Caco-2 (cell line): ENCODE measurements around the gene KLHL29. TPM values are rescaled to one million over a fixed set of nuclear protein-coding genes. Genes with fewer than 3 reads are reported as not detected.

ENCODE experiments used
- BruUV-seq: library from RNA; stranded (reverse); fragments of 400-500 nt; replicated peaks from 2 replicates; lab custom pipeline; 2021; lab: Mats Ljungman, UMichigan
- CTCF ChIA-PET: fragments of 300-600 bp; sonication (Branson Sonifier 250); formaldehyde crosslinking; loops from one replicate; lab custom pipeline; 2022; ENCODE audit warnings: antibody characterized with exemption; lab: Charles Lee
- POLR2A ChIA-PET: fragments of 300-600 bp; sonication (Branson Sonifier 250); formaldehyde crosslinking; loops from one replicate; lab custom pipeline; 2022; ENCODE audit warnings: antibody characterized with exemption; lab: Charles Lee
- DNase-seq, 2 experiments: peaks; one replicate each; pipeline versions ENCODE4 v3.0.0 to v3.0.0-alpha.2; 2020 to 2022
- H3K27me3 ChIP-seq: replicated peaks from 2 replicates; pipeline ENCODE4 v1.6.0; 2011; ENCODE audit warnings: low read length; ENCODE audit not compliant: control insufficient read depth, insufficient read depth
- H3K36me3 ChIP-seq: 2 replicates; pipeline ENCODE4 v1.5.1; 2011; ENCODE audit warnings: low read length; ENCODE audit not compliant: control insufficient read depth, insufficient read depth
- H3K4me1 ChIP-seq: fragments of 250-450 bp; sonication (Bioruptor Pico); 2 replicates; pipeline ENCODE4 v1.5.1; 2020; ENCODE audit warnings: mild to moderate bottlenecking
- H3K4me3 ChIP-seq: 2 replicates; pipeline ENCODE4 v1.5.1; 2011; ENCODE audit warnings: low read depth, mild to moderate bottlenecking, control low read depth, low read length
- H3K9me3 ChIP-seq: fragments of 250-450 bp; sonication (Bioruptor Pico); 2 replicates; pipeline ENCODE4 v1.5.1; 2020; ENCODE audit warnings: mild to moderate bottlenecking, moderate library complexity
- H3K27ac Mint-ChIP-seq: one replicate; pipeline ENCODE4 v1.8.0; 2022; ENCODE audit warnings: mixed read lengths; ENCODE audit not compliant: unreplicated experiment
- H3K27me3 Mint-ChIP-seq: one replicate; pipeline ENCODE4 v1.8.0; 2022; ENCODE audit warnings: mixed read lengths; ENCODE audit not compliant: insufficient read depth, unreplicated experiment
- H3K36me3 Mint-ChIP-seq: one replicate; pipeline ENCODE4 v1.8.0; 2022; ENCODE audit warnings: mild to moderate bottlenecking, mixed read lengths; ENCODE audit not compliant: insufficient read depth, unreplicated experiment
- H3K4me1 Mint-ChIP-seq: one replicate; pipeline ENCODE4 v1.8.0; 2022; ENCODE audit warnings: low read depth, mixed read lengths; ENCODE audit not compliant: unreplicated experiment
- H3K4me3 Mint-ChIP-seq: one replicate; pipeline ENCODE4 v1.8.0; 2022; ENCODE audit warnings: mild to moderate bottlenecking, moderate library complexity, mixed read lengths; ENCODE audit not compliant: unreplicated experiment
- H3K9me3 Mint-ChIP-seq: one replicate; pipeline ENCODE4 v1.8.0; 2022; ENCODE audit warnings: mixed read lengths; ENCODE audit not compliant: unreplicated experiment
- intact Hi-C: fragments of 100-400 bp; cut with micrococcal nuclease; formaldehyde crosslinking; loops from one replicate; pipeline ENCODE4 v1.10.0; 2022; ENCODE audit not compliant: unreplicated experiment
- total RNA-seq: library from RNA; stranded (reverse); gene quantifications from 2 replicates; pipeline ENCODE4 v1.2.3, GENCODE V29; 2022
- TF ChIP-seq, protein P1 (sequence below), 2 experiments: fragments of 200-600 bp in 1 of 2; IDR thresholded peaks; 1 replicate in 1 of 2; 2 replicates in 1 of 2; pipeline versions ENCODE4 v1.5.1 to v1.8.0; 2011 to 2022; ENCODE audit warnings: antibody characterized with exemption in 1 of 2, control low read depth in 1 of 2, inconsistent platforms in 1 of 2, low read depth in 1 of 2, low read length in 1 of 2, mild to moderate bottlenecking in 1 of 2, moderate library complexity in 1 of 2; ENCODE audit not compliant: insufficient read depth in 1 of 2, severe bottlenecking in 1 of 2, unreplicated experiment in 1 of 2

KLHL29 gene
- total RNA-seq, 1 experiment from 2014 or later, result 0.61 TPM

DNA sequence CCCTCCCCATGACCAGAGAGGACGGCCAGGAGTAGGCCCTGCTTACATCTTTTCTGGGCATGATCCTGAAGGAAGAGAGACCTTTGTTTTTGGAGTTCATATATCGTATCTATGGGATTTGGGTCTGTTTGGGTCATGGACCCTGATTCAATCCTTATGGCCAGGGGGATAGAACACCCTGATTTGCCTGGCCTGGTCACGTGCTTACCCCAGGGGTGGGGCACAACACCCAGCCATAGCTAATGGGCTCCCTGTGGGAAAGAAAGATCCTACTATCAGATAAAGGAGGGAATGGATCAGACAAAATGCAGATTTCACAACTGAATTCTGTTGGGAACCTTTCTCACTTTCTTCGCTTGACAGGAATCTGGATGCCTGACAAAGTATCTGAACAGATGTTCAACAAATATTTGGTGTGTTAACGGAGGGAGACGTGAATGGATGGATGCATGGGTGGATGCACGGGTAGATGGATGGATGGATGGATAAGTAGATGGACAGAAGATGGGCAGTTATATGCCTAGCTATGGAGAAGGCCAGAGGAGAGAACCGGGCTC, 155.9 kb downstream of the KLHL29 start:
- no peak overlapping the region for H3K4me3 ChIP-seq
- no peaks in the 10 kb centered on the region for H3K4me1 ChIP-seq
- peaks cover 16% of the 10 kb centered on the region for H3K27me3 Mint-ChIP-seq
- H3K36me3 Mint-ChIP-seq, result no peaks in the 10 kb centered on the region
- H3K27ac Mint-ChIP-seq, result no peak overlapping the region
- DNase-seq, result no peak
- no peaks in the 10 kb centered on the region for H3K4me1 Mint-ChIP-seq
- no TSS peak for BruUV-seq
- ChIA-PET POLR2A (no interaction called here), CTCF (no interaction called here)
- TF ChIP-seq, protein P1, sequence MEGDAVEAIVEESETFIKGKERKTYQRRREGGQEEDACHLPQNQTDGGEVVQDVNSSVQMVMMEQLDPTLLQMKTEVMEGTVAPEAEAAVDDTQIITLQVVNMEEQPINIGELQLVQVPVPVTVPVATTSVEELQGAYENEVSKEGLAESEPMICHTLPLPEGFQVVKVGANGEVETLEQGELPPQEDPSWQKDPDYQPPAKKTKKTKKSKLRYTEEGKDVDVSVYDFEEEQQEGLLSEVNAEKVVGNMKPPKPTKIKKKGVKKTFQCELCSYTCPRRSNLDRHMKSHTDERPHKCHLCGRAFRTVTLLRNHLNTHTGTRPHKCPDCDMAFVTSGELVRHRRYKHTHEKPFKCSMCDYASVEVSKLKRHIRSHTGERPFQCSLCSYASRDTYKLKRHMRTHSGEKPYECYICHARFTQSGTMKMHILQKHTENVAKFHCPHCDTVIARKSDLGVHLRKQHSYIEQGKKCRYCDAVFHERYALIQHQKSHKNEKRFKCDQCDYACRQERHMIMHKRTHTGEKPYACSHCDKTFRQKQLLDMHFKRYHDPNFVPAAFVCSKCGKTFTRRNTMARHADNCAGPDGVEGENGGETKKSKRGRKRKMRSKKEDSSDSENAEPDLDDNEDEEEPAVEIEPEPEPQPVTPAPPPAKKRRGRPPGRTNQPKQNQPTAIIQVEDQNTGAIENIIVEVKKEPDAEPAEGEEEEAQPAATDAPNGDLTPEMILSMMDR (IDR thresholded peaks at IDR 0.05; ENCODE audit: insufficient read depth in 1 of 2, low read depth in 1 of 2, low read length in 1 of 2, severe bottlenecking in 1 of 2, unreplicated experiment in 1 of 2), result no peak
- no peaks in the 10 kb centered on the region for H3K9me3 Mint-ChIP-seq
- no peaks in the 10 kb centered on the region for H3K9me3 ChIP-seq
- H3K36me3 ChIP-seq, result no peaks in the 10 kb centered on the region
- no peaks in the 10 kb centered on the region for H3K27me3 ChIP-seq
- intact Hi-C loops, result no loop called here
- no peak overlapping the region for H3K4me3 Mint-ChIP-seq

DNA sequence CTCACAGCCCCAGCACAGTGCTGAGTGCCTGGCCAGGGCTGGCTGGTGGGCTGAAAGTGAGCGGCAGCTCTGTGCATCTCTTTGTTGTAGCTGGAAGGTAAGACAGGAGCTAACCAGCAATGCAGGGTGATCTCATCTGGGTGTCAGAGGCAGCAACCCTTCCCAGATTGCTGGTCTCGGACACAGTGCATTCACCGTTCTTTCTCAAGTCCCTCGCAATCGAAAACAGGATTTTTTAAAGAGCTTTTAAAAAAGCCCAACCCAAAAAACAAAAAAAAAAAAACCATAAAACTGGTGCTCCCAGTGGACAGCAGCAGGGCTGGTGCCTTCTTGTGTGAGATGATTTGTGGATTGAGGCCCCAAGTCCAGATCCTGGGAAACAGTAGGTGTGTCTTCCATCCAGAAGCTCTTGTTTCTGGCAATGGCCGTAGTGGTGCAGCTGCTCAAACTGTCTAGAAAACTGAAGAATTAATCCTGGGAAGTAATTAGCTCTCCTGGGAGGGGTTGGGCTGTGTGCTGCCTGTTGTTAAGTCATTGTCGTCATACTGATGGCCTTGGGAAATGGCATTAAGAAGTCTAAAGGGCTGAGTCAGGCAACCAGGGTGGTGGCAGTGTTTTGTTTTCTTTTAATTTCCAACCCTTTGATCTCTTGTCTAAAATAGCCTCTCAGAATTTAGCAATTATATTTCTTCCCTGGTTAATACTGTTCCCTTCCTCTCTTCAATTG, 156.7 kb downstream of the KLHL29 start:
- H3K27me3 Mint-ChIP-seq, result peaks cover 19% of the 10 kb centered on the region
- Histone ChIP-seq H3K9me3 (no peaks in the 10 kb centered on the region), H3K4me3 (no peak overlapping the region), H3K36me3 (no peaks in the 10 kb centered on the region), H3K27me3 (no peaks in the 10 kb centered on the region), H3K4me1 (no peaks in the 10 kb centered on the region)
- no peak overlapping the region for H3K27ac Mint-ChIP-seq
- TF ChIP-seq, protein P1 (IDR thresholded peaks at IDR 0.05; ENCODE audit: insufficient read depth in 1 of 2, low read depth in 1 of 2, low read length in 1 of 2, severe bottlenecking in 1 of 2, unreplicated experiment in 1 of 2), result no peak
- no peak for DNase-seq
- ChIA-PET CTCF (no interaction called here), POLR2A (no interaction called here)
- H3K4me1 Mint-ChIP-seq, result no peaks in the 10 kb centered on the region
- no peaks in the 10 kb centered on the region for H3K9me3 Mint-ChIP-seq
- intact Hi-C loops, result no loop called here
- no TSS peak for BruUV-seq
- H3K4me3 Mint-ChIP-seq, result no peak overlapping the region
- H3K36me3 Mint-ChIP-seq, result no peaks in the 10 kb centered on the region

DNA sequence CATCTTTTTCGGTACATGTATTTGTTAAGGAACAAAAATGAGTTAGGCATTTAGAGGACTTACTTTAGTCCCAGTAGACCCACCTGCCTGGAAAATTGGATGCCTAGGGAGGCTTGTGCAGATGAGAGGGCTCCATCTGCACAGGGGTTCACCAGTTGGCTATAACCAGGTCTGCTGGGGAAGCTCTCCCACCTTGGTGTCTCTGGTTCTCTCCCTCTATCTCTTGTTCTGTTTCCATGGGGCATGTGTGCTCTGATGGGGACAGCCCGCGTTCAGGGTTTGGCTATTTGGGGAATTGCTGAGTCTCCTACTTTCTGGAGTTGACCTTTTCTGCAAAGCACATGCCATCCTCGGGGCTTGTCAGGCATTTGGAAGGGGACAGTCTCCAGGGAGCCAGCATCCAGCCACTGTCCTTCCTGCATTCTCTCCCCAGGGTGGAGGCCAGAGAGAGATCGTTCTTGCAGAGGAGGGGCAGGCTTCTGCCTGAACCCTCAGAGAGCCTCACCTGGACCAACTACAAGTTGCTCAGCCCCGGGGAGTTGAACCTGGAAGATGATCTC, 157.3 kb downstream of the KLHL29 start:
- CTCF ChIA-PET, result no interaction called here
- no TSS peak for BruUV-seq

More for the DNA sequence above, 157.3 kb downstream of the KLHL29 start:
- Mint-ChIP-seq H3K27ac (no peak overlapping the region), H3K4me3 (no peak overlapping the region), H3K4me1 (no peaks in the 10 kb centered on the region), H3K9me3 (no peaks in the 10 kb centered on the region), H3K36me3 (no peaks in the 10 kb centered on the region), H3K27me3 (peaks cover 19% of the 10 kb centered on the region)
- intact Hi-C loops, result no loop called here
- Histone ChIP-seq H3K27me3 (no peaks in the 10 kb centered on the region), H3K4me3 (no peak overlapping the region), H3K4me1 (no peaks in the 10 kb centered on the region), H3K36me3 (no peaks in the 10 kb centered on the region), H3K9me3 (no peaks in the 10 kb centered on the region)
- TF ChIP-seq, protein P1 (IDR thresholded peaks at IDR 0.05; ENCODE audit: insufficient read depth in 1 of 2, low read depth in 1 of 2, low read length in 1 of 2, severe bottlenecking in 1 of 2, unreplicated experiment in 1 of 2), result no peak
- no peak for DNase-seq
- POLR2A ChIA-PET, result no interaction called here
